ENCODE data around the gene RAB17.

DNA sequence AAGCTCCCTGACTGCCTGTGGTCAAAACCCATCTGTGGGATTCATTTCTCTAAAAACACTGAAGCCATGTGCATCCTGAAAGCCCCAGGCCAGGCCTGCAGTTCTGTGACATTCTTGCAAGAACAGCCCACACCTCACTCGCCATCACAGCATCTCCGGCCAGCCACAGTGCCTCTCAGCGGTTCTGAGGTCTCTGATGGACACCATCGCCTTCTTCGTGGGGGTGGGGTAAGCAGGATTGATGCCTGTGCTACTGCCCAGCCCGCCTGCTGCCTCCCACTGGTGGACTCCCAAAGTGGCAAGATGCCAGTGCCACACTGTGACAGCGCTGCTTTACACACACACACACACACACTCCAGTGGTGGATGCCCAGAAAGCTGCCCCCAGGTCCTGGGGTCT, 29.3 kb downstream of the RAB17 start:
- TF ChIP-seq SP1 (IDR thresholded peaks at IDR 0.05): no peak
- TF ChIP-seq ZNF384 (IDR thresholded peaks at IDR 0.05): no peak
- TF ChIP-seq NFRKB (IDR thresholded peaks at IDR 0.05): no peak
